Glutamatergic neuron (in vitro differentiated cells): Measurements from ENCODE around the gene MDK. TPM values are rescaled to one million over a fixed set of nuclear protein-coding genes. Genes with fewer than 3 reads are reported as not detected.
A peak's percentile ranks its signal among the peaks of the same experiment; 100 is the strongest.

Source experiments
- DNase-seq: peaks from one replicate; pipeline ENCODE4 v3.0.0; 2022
- H3K27ac Mint-ChIP-seq: one replicate; pipeline ENCODE4 v1.8.0; 2020; ENCODE audit warnings: mild to moderate bottlenecking, mixed read lengths, inconsistent platforms; ENCODE audit not compliant: unreplicated experiment
- H3K27me3 Mint-ChIP-seq: one replicate; pipeline ENCODE4 v1.8.0; 2020; ENCODE audit warnings: mild to moderate bottlenecking, moderate library complexity, mixed read lengths, inconsistent platforms; ENCODE audit not compliant: unreplicated experiment
- H3K36me3 Mint-ChIP-seq: one replicate; pipeline ENCODE4 v1.8.0; 2020; ENCODE audit warnings: mild to moderate bottlenecking, mixed read lengths, inconsistent platforms; ENCODE audit not compliant: unreplicated experiment
- H3K4me1 Mint-ChIP-seq: one replicate; pipeline ENCODE4 v1.8.0; 2020; ENCODE audit warnings: mild to moderate bottlenecking, low read depth, mixed read lengths, inconsistent platforms; ENCODE audit not compliant: unreplicated experiment
- H3K4me3 Mint-ChIP-seq: one replicate; pipeline ENCODE4 v1.8.0; 2020; ENCODE audit warnings: mild to moderate bottlenecking, mixed read lengths, inconsistent platforms; ENCODE audit not compliant: unreplicated experiment
- H3K9me3 Mint-ChIP-seq: one replicate; pipeline ENCODE4 v1.8.0; 2020; ENCODE audit warnings: mild to moderate bottlenecking, moderate library complexity, mixed read lengths, inconsistent platforms; ENCODE audit not compliant: unreplicated experiment
- CTCF ChIP-seq: fragments of 200-600 bp; sonication (generic); IDR thresholded peaks from one replicate; pipeline ENCODE4 v1.5.0; 2021; ENCODE audit not compliant: partially characterized antibody, unreplicated experiment
- total RNA-seq: library from RNA; stranded (reverse); fragmentation: NEBNext Ultra II Directional; extraction: Animal tissue kit (Norgen Biotek cat#: 25700); gene quantifications from one replicate; pipeline ENCODE4 v1.2.1, GENCODE V29; 2021; ENCODE audit not compliant: unreplicated experiment

MDK gene
- total RNA-seq, 1 donor from 2014 or later: 846 TPM

- Mint-ChIP-seq H3K4me3 (no peak overlapping the region), H3K9me3 (peaks cover 24% of the 10 kb centered on the region), H3K36me3 (peaks cover 10% of the 10 kb centered on the region), H3K4me1 (peaks cover 26% of the 10 kb centered on the region), H3K27ac (no peak overlapping the region), H3K27me3 (peaks cover 17% of the 10 kb centered on the region)
- no peak for TF ChIP-seq CTCF
- DNase-seq: no peak
Observed at GRCh38 chr11:46383974-46384701, 2.7 kb downstream of the MDK start.

- DNase-seq: no peak
- H3K27ac Mint-ChIP-seq: peak overlapping the region; percentile 48
- H3K4me1 Mint-ChIP-seq: peaks cover 23% of the 10 kb centered on the region
- H3K9me3 Mint-ChIP-seq: peaks cover 21% of the 10 kb centered on the region
- H3K36me3 Mint-ChIP-seq: peaks cover 10% of the 10 kb centered on the region
- no peak for TF ChIP-seq CTCF
- peak overlapping the region; percentile 34 for H3K4me3 Mint-ChIP-seq
- peaks cover 14% of the 10 kb centered on the region for H3K27me3 Mint-ChIP-seq
Observed at GRCh38 chr11:46385169-46386004, 3.9 kb downstream of the MDK start.

- peaks cover 23% of the 10 kb centered on the region for H3K4me1 Mint-ChIP-seq
- peaks cover 21% of the 10 kb centered on the region for H3K9me3 Mint-ChIP-seq
- H3K27me3 Mint-ChIP-seq: peaks cover 14% of the 10 kb centered on the region
- no peak for DNase-seq
- H3K4me3 Mint-ChIP-seq: peak overlapping the region; percentile 32
- H3K27ac Mint-ChIP-seq: peak overlapping the region; percentile 48
- no peak for TF ChIP-seq CTCF
- H3K36me3 Mint-ChIP-seq: peaks cover 10% of the 10 kb centered on the region
Observed at GRCh38 chr11:46386005-46386578, 4.6 kb downstream of the MDK start.

DNA sequence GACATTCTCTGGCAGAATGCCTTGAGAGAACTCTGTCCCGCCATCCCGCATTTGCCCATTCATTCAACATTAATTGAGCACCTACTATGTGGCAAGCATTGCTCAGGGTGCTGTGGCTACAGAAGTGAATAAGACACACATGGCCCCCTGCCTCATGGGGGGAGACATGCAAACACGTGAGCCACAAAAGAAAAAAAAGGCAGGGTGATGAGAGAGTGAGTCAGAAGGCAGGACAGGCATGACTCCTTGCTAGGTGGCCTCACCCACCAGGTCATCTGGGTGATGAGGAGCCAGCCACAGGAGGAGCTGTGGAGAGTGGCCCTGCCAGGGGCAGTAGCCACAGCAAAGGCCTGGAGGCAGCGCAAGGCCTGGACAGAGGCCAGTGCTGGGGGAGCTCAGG is 5.2 kb downstream of the MDK start:
- DNase-seq: no peak
- peaks cover 14% of the 10 kb centered on the region for H3K27me3 Mint-ChIP-seq
- no peak for TF ChIP-seq CTCF
- no peak overlapping the region for H3K27ac Mint-ChIP-seq
- peak overlapping the region; percentile 32 for H3K4me3 Mint-ChIP-seq
- peaks cover 21% of the 10 kb centered on the region for H3K9me3 Mint-ChIP-seq
- H3K4me1 Mint-ChIP-seq: peaks cover 23% of the 10 kb centered on the region
- H3K36me3 Mint-ChIP-seq: peaks cover 10% of the 10 kb centered on the region
